ENCODE measurements around the gene MXD1. TPM values are rescaled to one million over a fixed set of nuclear protein-coding genes. Genes with fewer than 3 reads are reported as not detected.

MXD1 gene
- total RNA-seq, 1 experiment from 2014 or later: 5.3 TPM

GRCh38 chr2:69917852-69918251 lies 2.9 kb downstream of the MXD1 start:
- no peak overlapping the region for H3K4me3 ChIP-seq
- H3K9me3 ChIP-seq (replicated peaks): no peaks in the 10 kb centered on the region
- H3K27me3 ChIP-seq: no peaks in the 10 kb centered on the region
- H3K4me1 ChIP-seq: 0 out of 2 replicates have a peak, but pooled peaks cover 3% of the 10 kb centered on the region
- no peak overlapping the region for H3K27ac ChIP-seq
- 0 out of 2 replicates have a peak, but pooled peaks cover 5% of the 10 kb centered on the region for H3K36me3 ChIP-seq
- no peak for DNase-seq

- DNase-seq: no peak
- Histone ChIP-seq H3K4me1 (0 out of 2 replicates have a peak, but pooled peaks cover 3% of the 10 kb centered on the region), H3K4me3 (no peak overlapping the region), H3K36me3 (no peaks in the 10 kb centered on the region), H3K27me3 (no peaks in the 10 kb centered on the region), H3K27ac (no peak overlapping the region), H3K9me3 (replicated peaks) (no peaks in the 10 kb centered on the region)
These were observed 3.5 kb downstream of the MXD1 start for GRCh38 chr2:69918401-69918800.

GRCh38 chr2:69923116-69923515 lies 8.2 kb downstream of the MXD1 start:
- Histone ChIP-seq H3K4me1 (no peaks in the 10 kb centered on the region), H3K27ac (no peak overlapping the region), H3K9me3 (replicated peaks) (no peaks in the 10 kb centered on the region), H3K36me3 (no peaks in the 10 kb centered on the region; the same call in 1 of the 2 replicates), H3K27me3 (no peaks in the 10 kb centered on the region), H3K4me3 (no peak overlapping the region)
- DNase-seq: no peak

- no peaks in the 10 kb centered on the region; the same call in 1 of the 2 replicates for H3K36me3 ChIP-seq
- no peaks in the 10 kb centered on the region for H3K9me3 ChIP-seq (replicated peaks)
- DNase-seq: no peak
- no peak overlapping the region for H3K27ac ChIP-seq
- H3K27me3 ChIP-seq: no peaks in the 10 kb centered on the region
- H3K4me3 ChIP-seq: no peak overlapping the region
- no peaks in the 10 kb centered on the region for H3K4me1 ChIP-seq
These were observed 12.1 kb downstream of the MXD1 start for GRCh38 chr2:69926849-69927515.

- Histone ChIP-seq H3K27ac (no peak overlapping the region), H3K27me3 (no peaks in the 10 kb centered on the region), H3K4me3 (no peak overlapping the region), H3K9me3 (replicated peaks) (no peaks in the 10 kb centered on the region), H3K4me1 (no peaks in the 10 kb centered on the region), H3K36me3 (peaks cover 3% of the 10 kb centered on the region; the same call in 1 of the 2 replicates)
- DNase-seq: no peak
These were observed 17.1 kb downstream of the MXD1 start for GRCh38 chr2:69931832-69932595.

- DNase-seq: no peak
- Histone ChIP-seq H3K36me3 (peaks cover 3% of the 10 kb centered on the region; the same call in 1 of the 2 replicates), H3K27ac (no peak overlapping the region), H3K9me3 (replicated peaks) (no peaks in the 10 kb centered on the region), H3K4me3 (no peak overlapping the region), H3K4me1 (no peaks in the 10 kb centered on the region), H3K27me3 (no peaks in the 10 kb centered on the region)
These were observed 17.6 kb downstream of the MXD1 start for GRCh38 chr2:69932596-69932922.

- DNase-seq: no peak
- Histone ChIP-seq H3K36me3 (peaks cover 3% of the 10 kb centered on the region; the same call in 1 of the 2 replicates), H3K27ac (no peak overlapping the region), H3K27me3 (no peaks in the 10 kb centered on the region), H3K4me3 (no peak overlapping the region), H3K9me3 (replicated peaks) (no peaks in the 10 kb centered on the region), H3K4me1 (no peaks in the 10 kb centered on the region)
These were observed 18.4 kb downstream of the MXD1 start for GRCh38 chr2:69933254-69933828.

GRCh38 chr2:69933839-69934613 lies 19.1 kb downstream of the MXD1 start:
- no peak for DNase-seq
- H3K4me1 ChIP-seq: no peaks in the 10 kb centered on the region
- H3K27me3 ChIP-seq: no peaks in the 10 kb centered on the region
- H3K4me3 ChIP-seq: no peak overlapping the region
- H3K27ac ChIP-seq: no peak overlapping the region
- no peaks in the 10 kb centered on the region for H3K9me3 ChIP-seq (replicated peaks)
- peaks cover 3% of the 10 kb centered on the region; the same call in 1 of the 2 replicates for H3K36me3 ChIP-seq

- Histone ChIP-seq H3K4me3 (no peak overlapping the region), H3K27me3 (no peaks in the 10 kb centered on the region), H3K4me1 (no peaks in the 10 kb centered on the region), H3K27ac (no peak overlapping the region), H3K36me3 (peaks cover 3% of the 10 kb centered on the region; the same call in 1 of the 2 replicates), H3K9me3 (replicated peaks) (no peaks in the 10 kb centered on the region)
- DNase-seq: no peak
These were observed 19.7 kb downstream of the MXD1 start for GRCh38 chr2:69934614-69934908.

- peaks cover 3% of the 10 kb centered on the region; the same call in 1 of the 2 replicates for H3K36me3 ChIP-seq
These were observed 20.1 kb downstream of the MXD1 start for GRCh38 chr2:69935011-69935410.

GRCh38 chr2:69936906-69937305 lies 22.0 kb downstream of the MXD1 start:
- H3K4me3 ChIP-seq: no peak overlapping the region
- H3K27me3 ChIP-seq: no peaks in the 10 kb centered on the region
- no peaks in the 10 kb centered on the region for H3K4me1 ChIP-seq
- H3K9me3 ChIP-seq (replicated peaks): no peaks in the 10 kb centered on the region
- H3K36me3 ChIP-seq: peaks cover 3% of the 10 kb centered on the region; the same call in 1 of the 2 replicates
- H3K27ac ChIP-seq: no peak overlapping the region
- DNase-seq: no peak

More at GRCh38 chr2:69935011-69935410, 20.1 kb downstream of the MXD1 start:
- Histone ChIP-seq H3K4me3 (no peak overlapping the region), H3K9me3 (replicated peaks) (no peaks in the 10 kb centered on the region), H3K4me1 (no peaks in the 10 kb centered on the region), H3K27me3 (no peaks in the 10 kb centered on the region), H3K27ac (no peak overlapping the region)
- no peak for DNase-seq

- no peaks in the 10 kb centered on the region for H3K4me1 ChIP-seq
- peaks cover 3% of the 10 kb centered on the region; the same call in 1 of the 2 replicates for H3K36me3 ChIP-seq
- H3K27me3 ChIP-seq: no peaks in the 10 kb centered on the region
- H3K27ac ChIP-seq: no peak overlapping the region
- H3K9me3 ChIP-seq (replicated peaks): no peaks in the 10 kb centered on the region
- no peak overlapping the region for H3K4me3 ChIP-seq
- no peak for DNase-seq
These were observed 23.1 kb downstream of the MXD1 start for GRCh38 chr2:69937968-69938367.

- Histone ChIP-seq H3K4me3 (no peak overlapping the region), H3K4me1 (no peaks in the 10 kb centered on the region), H3K27me3 (no peaks in the 10 kb centered on the region)
These were observed 24.8 kb downstream of the MXD1 start for GRCh38 chr2:69939722-69940121.

GRCh38 chr2:69940691-69941090 lies 25.8 kb downstream of the MXD1 start:
- H3K27ac ChIP-seq: no peak overlapping the region
- no peaks in the 10 kb centered on the region for H3K27me3 ChIP-seq
- H3K9me3 ChIP-seq (replicated peaks): no peaks in the 10 kb centered on the region
- H3K36me3 ChIP-seq: no peaks in the 10 kb centered on the region
- DNase-seq: no peak
- no peak overlapping the region for H3K4me3 ChIP-seq
- H3K4me1 ChIP-seq: no peaks in the 10 kb centered on the region

More at GRCh38 chr2:69939722-69940121, 24.8 kb downstream of the MXD1 start:
- DNase-seq: no peak
- Histone ChIP-seq H3K27ac (no peak overlapping the region), H3K36me3 (peaks cover 3% of the 10 kb centered on the region; the same call in 1 of the 2 replicates), H3K9me3 (replicated peaks) (no peaks in the 10 kb centered on the region)
